Suprapubic skin (tissue), 4 donors: ENCODE results near the gene ZBTB40.

Source experiments
- POLR2A ChIP-seq, 2 donors: fragments of 450-650 bp; IDR thresholded peaks; one replicate each; pipeline ENCODE4 v1.6.1; 2017; ENCODE audit warnings: antibody characterized with exemption in 2 of 2, mild to moderate bottlenecking in 2 of 2, moderate library complexity in 2 of 2
- POLR2AphosphoS5 ChIP-seq, 3 donors: sonication (generic); formaldehyde crosslinking; IDR thresholded peaks; one replicate each; pipeline ENCODE4 v1.6.1; 2017; ENCODE audit warnings: antibody characterized with exemption in 3 of 3
- TF ChIP-seq, protein P1 (sequence below), 2 donors: fragments of 200-600 bp in 1 of 2; fragments of 450-650 bp in 1 of 2; sonication (generic) in 1 of 2; IDR thresholded peaks; one replicate each; pipeline ENCODE4 v1.5.1; 2016 to 2019; ENCODE audit warnings: antibody characterized with exemption in 2 of 2, mild to moderate bottlenecking in 1 of 2, moderate library complexity in 1 of 2

- TF ChIP-seq, protein P1, sequence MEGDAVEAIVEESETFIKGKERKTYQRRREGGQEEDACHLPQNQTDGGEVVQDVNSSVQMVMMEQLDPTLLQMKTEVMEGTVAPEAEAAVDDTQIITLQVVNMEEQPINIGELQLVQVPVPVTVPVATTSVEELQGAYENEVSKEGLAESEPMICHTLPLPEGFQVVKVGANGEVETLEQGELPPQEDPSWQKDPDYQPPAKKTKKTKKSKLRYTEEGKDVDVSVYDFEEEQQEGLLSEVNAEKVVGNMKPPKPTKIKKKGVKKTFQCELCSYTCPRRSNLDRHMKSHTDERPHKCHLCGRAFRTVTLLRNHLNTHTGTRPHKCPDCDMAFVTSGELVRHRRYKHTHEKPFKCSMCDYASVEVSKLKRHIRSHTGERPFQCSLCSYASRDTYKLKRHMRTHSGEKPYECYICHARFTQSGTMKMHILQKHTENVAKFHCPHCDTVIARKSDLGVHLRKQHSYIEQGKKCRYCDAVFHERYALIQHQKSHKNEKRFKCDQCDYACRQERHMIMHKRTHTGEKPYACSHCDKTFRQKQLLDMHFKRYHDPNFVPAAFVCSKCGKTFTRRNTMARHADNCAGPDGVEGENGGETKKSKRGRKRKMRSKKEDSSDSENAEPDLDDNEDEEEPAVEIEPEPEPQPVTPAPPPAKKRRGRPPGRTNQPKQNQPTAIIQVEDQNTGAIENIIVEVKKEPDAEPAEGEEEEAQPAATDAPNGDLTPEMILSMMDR (IDR thresholded peaks at IDR 0.05) = no peak
- no peak for TF ChIP-seq POLR2A (IDR thresholded peaks at IDR 0.05)
- no peak for TF ChIP-seq POLR2AphosphoS5 (IDR thresholded peaks at IDR 0.05)
Observed at GRCh38 chr1:22576617-22577016, 125.0 kb downstream of the ZBTB40 start.
